HG03575 (cell line): ENCODE data around the gene EGR4.
"Not testable (repeated sequence)": the region's sequence is repeated elsewhere in the genome, so short reads cannot be mapped to it uniquely, and the experiment has no call there.

Experiments used
- ATAC-seq: cut with Tn5 transposase; IDR thresholded peaks from one replicate; pipeline ENCODE4 v1.9.1; 2021; ENCODE audit not compliant: unreplicated experiment, insufficient number of reproducible peaks, low FRiP score; ENCODE audit errors: extremely low read depth

EGR4 gene

GRCh38 chr2:73266061-73266901, 27.1 kb downstream of the EGR4 start:
- no peak for ATAC-seq

DNA sequence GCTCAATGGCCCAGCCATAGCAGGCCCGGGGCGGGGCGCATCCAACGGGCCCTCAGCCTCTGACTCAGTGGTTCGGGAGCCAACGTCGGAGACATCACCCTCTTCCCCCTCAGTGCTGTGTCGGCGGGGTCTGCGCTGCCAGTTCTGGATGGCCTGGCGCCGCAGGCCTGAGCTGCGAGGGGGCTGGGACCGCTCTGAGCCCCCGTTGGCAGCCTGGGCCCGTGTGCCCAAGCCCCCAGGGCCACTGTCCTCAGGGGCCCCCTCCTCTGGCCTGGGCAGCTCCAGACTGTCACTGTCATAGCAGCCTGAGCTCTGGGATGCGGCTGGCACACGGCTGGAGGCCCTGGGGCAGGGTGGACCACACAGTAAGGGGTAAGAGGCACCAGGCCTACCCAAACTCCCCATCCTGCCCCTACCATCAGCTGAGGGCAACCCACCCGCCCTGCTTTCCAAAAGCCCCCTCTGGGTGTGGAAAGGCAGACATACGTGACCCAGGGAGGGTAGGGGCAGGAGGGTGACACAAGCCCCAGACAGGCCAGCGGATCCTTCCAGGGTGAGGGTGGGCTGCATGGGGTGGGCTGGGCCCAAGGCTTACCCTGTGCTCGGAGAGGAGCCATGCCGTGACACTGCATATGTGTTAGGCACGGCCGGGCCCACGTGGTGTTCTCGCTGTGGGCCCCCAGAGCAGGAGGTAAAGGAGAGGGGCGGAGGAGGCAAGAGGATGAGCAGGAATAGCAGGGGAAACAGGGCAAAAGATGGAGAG, 27.9 kb downstream of the EGR4 start:
- no peak for ATAC-seq

GRCh38 chr2:73264783-73265182, 28.6 kb downstream of the EGR4 start:
- ATAC-seq, result no peak

- no peak for ATAC-seq
Measured at GRCh38 chr2:73264332-73264606, 29.1 kb downstream of the EGR4 start.

- no peak for ATAC-seq
Measured at GRCh38 chr2:73263540-73264331, 29.6 kb downstream of the EGR4 start.

DNA sequence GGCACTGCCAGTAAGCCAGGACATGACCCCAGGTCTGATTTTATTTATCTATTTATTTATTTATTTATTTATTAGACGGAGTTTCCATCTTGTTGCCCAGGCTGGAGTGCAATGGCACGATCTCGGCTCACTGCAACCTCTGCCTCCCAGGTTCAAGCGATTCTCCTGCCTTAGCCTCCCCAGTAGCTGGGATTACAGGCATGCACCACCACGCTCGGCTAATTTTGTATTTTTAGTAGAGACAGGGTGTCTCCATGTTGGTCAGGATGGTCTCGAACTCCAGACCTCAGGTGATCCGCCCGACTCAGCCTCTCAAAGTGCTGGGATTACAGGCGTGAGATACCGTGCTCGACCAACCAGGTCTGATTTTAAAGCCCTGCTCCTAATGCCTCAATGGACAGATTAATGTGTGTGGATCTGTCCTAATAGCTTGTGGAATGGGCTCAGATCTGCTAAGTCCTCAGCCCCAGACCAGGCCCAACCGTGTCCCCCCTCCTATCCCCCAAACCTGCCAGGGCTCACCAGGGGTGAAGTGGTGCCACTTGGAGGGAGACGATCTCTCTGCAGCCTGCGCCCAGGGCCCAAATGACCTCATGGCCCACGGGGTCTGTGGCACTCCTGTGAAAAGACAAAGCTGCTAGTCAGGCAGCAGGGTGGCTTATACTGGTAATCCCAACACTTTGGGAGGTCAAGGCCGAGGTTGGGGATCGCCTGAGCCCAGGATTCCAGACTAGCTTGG, 30.5 kb downstream of the EGR4 start:
- not testable (repeated sequence) for ATAC-seq

- no peak for ATAC-seq
Measured at GRCh38 chr2:73262108-73262651, 31.2 kb downstream of the EGR4 start.

GRCh38 chr2:73260338-73260984, 32.9 kb downstream of the EGR4 start:
- ATAC-seq, result no peak

GRCh38 chr2:73259704-73260337, 33.5 kb downstream of the EGR4 start:
- no peak for ATAC-seq

DNA sequence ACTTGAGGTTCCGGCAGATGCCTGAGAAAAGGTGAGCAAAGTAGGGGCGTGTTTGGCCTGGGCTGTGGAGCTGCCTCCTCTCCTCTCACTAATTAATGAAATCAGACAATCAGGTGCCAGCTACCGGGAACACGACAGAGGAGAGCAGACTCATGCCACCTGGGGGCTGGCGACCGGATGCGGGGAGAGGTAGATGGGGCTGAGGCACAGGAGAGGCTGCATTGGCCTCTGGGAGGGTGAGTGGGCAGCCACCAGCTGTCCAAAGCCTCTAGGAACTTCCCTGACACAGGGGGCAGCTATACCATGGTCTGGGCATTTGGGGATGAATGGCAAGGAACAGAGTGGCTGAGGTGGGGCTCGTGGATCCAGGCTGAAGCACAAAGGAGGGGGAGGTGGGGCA, 34.1 kb downstream of the EGR4 start:
- no peak for ATAC-seq

GRCh38 chr2:73258913-73259215, 34.5 kb downstream of the EGR4 start:
- ATAC-seq, result no peak

DNA sequence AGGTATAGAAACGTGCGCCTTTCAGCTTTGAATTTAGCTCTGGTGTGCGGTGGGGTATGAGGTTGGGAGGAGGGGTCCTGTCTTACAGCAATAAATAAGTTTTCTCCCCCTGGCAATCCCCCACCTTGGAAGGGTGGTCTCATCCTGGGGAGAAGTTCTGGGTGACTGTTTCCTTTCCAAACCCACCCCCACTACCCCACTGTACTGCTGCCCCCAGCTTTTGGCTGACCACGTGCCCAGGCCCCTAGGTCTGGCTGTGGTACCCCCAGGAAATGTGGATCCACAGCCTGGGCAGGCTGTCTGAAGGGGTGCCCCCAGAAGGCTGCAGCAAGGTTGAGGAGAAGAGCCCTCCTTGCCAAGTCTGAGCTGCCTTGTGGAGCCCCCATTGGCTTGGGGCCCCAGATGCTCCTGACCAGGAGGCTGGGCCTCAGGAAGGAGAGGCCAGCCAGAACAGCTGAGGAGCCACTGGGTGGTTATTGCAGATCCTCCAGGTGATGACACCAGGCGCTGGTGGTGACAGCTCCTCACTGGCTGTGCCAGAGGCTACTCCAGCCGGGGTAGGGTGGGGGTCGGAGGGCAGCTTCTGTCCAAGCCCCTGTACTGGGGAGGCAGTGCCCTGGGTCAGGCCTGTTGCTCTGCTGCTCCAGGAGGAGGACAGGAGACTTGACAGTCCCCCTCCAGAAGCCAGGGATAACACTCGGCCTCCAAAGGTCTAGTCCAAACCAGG, 35.0 kb downstream of the EGR4 start:
- ATAC-seq, result no peak

GRCh38 chr2:73257425-73258125, 35.8 kb downstream of the EGR4 start:
- ATAC-seq, result no peak

DNA sequence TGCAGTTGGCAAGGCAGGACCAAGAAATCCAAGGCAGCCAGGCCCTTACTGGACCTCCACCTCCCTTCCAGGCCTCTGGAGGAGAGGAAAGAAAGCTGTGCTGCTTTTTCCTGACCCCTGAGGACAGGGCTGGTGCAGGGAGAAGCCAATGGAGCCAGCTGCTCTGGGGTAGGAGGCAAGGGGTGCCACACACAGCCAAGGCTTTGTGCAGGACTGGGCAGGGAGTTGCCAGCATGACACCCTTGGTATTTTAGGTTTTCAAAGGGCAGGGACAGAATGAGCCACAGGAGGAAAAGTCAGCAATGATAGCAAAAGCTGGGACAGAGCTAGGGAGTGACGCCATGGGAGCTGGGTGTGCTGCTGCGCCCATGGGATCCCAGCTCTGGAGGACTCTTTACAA, 36.3 kb downstream of the EGR4 start:
- no peak for ATAC-seq

DNA sequence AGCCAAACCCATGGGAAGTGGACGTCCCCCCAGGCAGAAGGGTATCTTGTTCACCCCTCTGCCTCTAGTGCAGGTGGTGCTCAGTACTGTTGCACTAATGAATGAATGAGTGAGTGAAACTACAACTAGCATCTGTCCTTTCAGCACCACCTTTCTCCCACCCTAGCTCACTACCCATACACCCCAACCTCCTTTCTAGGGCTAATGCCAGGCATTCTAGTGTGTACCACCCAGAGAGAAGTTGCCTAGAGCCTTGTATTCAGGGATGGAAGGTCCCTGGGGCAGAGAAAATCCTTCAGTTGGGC, 36.8 kb downstream of the EGR4 start:
- ATAC-seq, result no peak

DNA sequence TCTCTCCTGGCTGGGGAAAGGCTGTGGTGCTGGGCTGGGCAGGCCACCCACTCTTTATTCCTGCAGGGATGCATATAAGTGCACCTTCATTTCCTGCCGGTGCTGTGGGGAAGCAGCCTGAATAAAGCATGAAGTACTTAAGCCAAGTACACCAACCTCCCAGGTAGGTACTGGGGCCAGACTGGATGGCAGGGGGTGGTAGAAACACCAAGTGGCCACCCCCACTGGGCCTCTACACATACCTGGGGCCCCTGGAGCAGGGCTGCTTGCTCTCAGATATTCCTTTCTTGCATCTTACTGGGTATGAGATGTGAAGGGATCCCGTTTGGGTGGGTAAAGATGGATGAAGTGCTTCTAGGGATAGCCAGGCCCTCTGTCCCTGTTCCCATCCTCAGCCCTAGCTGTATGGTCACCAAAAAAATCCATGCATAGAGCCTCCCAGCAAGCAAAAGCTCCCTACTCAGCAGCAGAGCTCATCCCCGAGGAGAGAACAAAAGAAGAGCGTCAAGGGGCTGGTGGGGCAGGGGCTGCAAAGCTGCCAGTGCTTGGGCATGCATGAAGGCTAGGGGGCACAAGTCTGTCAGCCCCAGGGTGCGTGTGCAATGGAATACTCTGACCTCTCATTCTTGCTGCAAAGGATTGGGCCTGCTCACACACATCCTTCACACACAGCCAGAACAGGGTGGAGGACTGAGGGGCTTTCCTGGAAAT, 37.3 kb downstream of the EGR4 start:
- no peak for ATAC-seq
